ENCODE data around the gene PRKAG1.
A peak's percentile ranks its signal among the peaks of the same experiment; 100 is the strongest.

PRKAG1 gene

DNA sequence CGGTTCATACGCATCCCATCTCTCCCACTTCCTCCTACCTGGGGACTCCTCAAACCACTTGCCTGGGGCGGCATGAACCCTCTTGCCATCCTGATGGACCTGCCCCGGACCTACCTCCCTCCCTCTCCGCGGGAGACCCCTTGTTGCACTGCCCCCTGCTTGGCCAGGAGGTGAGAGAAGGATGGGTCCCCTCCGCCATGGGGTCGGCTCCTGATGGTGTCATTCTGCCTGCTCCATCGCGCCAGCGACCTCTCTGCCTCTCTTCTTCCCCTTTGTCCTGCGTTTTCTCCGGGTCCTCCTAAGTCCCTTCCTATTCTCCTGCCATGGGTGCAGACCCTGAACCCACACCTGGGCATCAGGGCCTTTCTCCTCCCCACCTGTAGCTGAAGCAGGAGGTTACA lies 36.8 kb downstream of the PRKAG1 start:
- no peak for DNase-seq (ENCODE audit: low read depth)

DNA sequence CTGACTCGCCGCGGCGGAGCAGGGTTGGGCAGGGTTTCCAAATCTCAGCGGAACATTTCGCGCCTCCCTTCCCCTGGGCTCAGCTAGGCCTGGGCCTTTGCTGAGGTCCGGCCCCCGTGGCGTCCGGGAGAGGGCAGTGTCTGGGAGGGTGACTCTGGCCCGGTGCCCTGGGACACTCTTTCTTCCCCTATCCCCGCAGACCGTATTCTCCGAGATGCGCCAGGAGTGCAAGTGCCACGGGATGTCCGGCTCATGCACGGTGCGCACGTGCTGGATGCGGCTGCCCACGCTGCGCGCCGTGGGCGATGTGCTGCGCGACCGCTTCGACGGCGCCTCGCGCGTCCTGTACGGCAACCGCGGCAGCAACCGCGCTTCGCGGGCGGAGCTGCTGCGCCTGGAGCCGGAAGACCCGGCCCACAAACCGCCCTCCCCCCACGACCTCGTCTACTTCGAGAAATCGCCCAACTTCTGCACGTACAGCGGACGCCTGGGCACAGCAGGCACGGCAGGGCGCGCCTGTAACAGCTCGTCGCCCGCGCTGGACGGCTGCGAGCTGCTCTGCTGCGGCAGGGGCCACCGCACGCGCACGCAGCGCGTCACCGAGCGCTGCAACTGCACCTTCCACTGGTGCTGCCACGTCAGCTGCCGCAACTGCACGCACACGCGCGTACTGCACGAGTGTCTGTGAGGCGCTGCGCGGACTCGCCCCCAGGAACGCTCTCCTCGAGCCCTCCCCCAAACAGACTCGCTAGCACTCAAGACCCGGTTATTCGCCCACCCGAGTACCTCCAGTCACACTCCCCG lies 37.4 kb downstream of the PRKAG1 start:
- no peak for DNase-seq (ENCODE audit: low read depth)

DNA sequence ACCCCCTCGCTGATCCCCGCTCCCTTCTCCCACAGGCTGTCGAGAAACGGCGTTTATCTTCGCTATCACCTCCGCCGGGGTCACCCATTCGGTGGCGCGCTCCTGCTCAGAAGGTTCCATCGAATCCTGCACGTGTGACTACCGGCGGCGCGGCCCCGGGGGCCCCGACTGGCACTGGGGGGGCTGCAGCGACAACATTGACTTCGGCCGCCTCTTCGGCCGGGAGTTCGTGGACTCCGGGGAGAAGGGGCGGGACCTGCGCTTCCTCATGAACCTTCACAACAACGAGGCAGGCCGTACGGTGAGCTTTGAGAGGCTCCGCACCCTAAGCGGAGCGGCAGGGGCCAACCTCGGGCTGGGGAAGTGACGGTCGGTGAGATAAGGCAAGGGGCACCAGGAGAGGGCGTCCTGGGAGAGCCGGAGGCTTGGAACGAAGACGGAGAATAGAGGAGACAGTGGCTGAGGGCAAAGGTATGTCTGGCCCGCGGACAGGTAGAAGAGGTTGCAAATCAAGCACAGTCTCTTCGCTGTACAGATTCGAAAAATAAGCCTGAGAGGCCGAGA lies 38.1 kb downstream of the PRKAG1 start:
- no peak for DNase-seq (ENCODE audit: low read depth)

- no peak for DNase-seq (ENCODE audit: low read depth)
Measured at GRCh38 chr12:48979602-48980388, 38.8 kb downstream of the PRKAG1 start.

DNA sequence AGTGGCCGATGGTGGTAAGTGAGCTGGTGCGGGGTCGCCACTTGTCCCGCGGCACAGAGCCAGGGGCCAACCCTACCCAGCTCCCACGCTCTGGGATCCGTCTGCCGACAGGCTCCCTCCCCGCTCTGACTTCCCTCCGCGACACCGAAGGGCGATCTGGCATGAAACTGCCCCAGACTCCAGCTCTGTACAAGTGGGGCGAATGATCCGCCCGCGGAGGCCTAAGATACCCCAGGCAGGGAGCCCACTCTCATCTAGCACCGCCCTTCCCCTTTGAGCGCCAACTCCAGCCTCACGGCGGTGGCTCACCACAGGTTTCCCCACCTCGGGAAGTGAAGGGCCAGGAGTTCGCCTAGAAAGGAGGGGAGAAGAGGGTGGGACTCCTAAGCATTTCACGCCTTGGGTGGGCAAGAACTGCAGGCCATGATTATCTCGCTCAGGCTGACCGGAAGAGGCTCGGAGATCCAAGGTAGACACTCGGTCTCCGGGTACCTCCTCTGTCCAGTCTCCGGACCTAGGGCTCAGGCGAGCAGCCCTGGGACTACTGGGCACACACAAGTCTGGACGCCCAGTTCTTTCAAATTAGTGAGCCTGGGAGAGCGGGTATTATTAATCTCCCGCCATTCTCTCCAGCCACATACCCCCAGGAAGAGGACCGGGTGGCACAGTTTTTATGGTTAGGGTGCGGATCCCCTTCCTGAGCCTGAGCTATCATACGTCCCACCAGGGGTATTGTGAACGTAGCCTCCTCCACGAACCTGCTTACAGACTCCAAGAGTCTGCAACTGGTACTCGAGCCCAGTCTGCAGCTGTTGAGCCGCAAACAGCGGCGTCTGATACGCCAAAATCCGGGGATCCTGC lies 39.6 kb downstream of the PRKAG1 start:
- no peak for DNase-seq (ENCODE audit: low read depth)

- DNase-seq (ENCODE audit: low read depth) = no peak
Measured at GRCh38 chr12:48978291-48978740, 40.3 kb downstream of the PRKAG1 start, which contains the start of gene WNT1. Gene WNT1, plus strand, starts transcription at chr12:48978322. Its CDS starts 329 bp downstream, at chr12:48978651.

- DNase-seq (ENCODE audit: low read depth) = peak; percentile 58
Measured at GRCh38 chr12:48977290-48978281, 41.0 kb downstream of the PRKAG1 start.

DNA sequence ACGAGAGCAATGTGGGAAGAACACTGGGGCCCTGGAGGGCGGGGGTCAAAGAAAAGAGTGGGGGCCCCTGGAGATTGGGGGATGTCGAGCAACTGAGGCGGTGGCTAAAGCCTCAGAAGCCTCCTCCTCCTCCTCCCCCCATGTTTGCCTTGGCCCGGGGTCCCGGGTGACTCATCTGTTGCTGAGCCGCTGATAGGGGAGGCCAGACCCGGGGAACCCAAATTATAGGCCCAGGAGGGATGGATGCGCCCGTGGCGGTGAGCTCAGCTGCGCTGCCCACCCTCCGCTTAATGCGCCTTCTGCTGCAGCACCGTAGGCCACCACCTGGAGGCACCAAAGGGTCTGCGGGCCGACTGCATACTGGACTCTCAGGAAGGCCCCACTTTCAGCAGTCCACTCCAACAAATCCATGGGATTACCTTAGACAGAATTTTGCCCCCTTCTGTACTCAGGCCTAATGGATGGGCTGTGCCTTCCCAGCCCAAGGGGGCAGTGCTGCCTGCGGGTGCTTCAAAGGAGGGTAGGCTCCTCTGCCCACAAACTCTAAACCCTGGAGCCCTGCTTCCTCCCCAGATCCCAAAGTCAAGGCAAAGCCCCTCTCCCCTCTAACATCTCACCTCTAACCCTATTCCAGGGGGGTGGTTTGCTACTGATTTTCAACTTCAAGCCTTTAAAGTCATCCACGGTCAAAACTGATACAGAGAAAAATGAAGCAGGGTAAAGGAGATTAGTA lies 44.5 kb downstream of the PRKAG1 start:
- no peak for DNase-seq (ENCODE audit: low read depth)

DNA sequence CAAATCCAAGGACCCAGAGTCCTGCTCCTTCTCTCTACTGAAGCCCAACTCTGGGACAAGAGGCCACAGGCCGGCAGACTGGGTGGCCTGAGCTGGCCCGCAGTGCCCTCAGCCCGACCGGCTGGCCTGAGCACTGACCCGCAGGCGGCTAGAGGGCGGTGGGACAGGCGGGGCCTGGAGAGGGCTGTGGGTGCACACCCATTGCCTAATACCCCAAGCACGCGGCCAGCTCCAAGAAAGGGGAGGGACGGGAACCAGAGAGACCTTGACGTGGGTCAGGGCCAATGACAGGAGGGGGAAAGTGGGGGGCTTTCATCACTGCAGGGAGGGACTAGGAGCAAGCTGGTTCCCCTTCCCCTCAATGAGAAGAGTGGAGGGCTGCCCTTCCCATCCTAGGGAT lies 45.0 kb downstream of the PRKAG1 start:
- DNase-seq (ENCODE audit: low read depth) = no peak

DNA sequence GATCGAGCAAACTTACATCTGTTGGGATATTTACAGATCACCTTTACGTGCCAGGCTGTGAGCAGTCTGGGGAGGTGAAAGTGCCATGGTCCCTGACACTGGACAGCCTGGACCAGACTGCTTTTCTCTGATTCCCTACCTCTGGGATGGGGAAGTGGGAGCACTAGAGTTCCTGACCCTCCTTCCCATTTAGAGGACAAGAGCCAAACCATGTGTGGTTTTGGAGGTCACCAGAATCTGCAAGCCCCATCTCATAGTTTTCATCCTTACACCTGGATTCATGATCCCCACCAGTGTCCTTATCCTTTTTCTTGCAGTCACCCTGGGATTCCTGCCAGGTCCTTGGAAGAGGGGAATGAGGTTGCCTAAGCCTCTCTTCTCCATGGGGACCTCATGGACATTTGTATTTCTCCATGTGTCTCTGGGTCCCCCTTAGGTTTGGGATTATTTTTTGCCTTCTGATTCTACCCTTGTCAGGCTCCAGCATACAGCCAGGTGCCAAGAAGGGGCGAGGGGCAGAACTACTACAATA lies 45.6 kb downstream of the PRKAG1 start:
- no peak for DNase-seq (ENCODE audit: low read depth)

DNA sequence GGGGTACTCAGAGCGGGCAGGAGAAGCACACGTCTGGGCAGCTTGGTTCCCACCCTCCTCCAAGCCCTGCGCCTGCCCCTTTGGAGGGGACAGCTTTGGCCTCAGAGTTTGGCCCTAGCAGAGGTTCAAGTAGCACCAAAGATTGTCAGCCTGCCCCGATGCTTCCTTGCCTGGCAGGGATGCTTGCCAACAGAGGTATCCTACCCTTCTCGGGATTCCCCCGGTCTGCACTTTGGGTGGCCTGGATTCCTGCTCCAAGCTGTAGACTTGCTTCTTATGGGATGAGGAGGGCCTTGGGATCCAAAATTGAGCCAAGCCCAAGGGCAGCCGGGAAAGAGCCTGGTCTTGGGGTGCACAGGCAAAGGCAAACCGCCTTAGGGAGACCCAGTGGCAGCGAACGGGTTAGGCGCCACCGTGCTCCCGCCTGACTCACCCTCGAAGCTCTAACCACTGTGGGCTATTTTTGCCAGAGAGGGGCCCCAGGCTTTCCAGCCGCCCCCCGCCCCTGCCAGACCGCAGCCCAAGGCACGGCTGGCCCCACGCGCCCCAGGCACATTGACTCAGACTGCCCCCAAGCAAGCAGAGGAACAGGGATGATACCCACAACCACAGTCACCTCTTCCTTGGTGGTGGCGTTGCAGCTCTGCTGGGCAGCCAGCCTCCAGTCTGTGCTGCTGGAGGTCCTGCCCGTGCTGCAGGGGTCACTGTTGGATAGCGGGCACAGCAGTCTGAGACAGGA lies 46.2 kb downstream of the PRKAG1 start:
- no peak for DNase-seq (ENCODE audit: low read depth)

DNA sequence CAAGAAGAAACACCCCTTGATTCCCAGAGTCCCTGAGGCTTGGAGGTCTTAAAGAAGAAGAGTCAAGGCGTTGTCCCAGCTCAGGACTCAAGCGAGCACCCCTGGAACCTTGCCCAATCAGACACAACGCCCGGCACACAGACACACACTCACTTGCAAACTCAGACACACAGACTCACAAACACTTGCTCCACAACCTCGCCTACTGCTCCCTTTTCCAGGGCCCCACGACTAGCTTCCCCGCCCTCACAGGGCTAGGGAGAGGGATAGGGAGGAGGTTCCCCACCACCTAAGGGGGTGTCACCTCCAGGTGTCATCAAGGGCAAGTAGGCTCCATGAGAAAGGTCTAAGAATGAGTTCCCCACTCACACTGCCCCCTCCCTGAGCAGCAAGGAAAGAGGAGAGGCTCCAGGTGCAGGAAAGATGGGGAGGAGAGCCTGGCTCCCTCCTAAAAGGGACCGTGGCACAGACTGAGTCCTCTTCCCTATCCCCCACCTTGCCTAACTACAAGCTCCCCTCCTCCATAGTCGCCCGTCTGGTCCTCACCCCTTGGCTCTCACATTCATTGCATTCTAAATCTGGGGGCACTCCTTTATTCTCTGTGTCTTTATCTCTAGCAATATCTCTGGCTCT lies 47.8 kb downstream of the PRKAG1 start:
- DNase-seq (ENCODE audit: low read depth) = no peak

DNA sequence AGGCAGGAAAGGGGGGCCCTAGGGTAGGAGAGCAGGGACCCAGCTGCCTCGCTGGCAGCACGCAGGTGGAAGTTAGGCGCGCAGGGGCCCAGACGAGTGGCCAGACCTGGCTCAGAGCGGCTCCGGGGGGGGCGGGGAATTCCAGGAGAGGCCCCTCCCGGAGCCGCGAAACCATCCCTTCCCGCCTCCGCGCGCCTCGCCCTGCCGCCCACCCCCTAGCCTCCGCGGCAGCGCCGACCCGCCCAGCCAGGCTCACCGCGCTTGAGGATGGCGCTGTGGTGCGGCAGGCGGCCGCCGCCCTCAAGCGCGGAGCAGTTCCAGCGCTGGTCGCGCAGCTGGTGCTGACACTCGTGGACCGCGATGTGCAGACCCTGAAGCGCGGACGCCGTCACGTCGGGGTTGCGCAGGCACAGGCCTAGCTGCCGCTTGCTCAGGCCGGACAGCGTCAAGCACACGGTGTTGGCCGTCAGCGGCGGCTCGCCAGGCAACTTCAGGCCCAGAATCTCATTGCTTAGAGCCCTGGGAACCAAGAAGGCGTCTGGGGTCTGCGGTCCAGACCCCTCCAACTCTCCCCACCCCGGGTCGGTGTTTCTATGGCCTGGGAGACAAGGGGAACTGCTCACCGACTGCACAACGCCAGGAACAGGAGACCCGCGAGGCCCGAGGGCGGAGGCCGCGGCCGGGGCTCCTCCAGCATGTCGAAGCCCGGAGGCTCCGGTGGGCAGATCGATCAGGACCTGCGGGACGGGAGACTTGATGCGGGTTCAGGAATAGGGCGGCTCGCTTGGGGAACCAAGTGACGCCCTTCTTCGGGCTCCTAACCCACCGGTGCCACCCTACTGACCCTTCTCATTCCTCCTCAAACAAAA lies 48.5 kb downstream of the PRKAG1 start:
- DNase-seq (ENCODE audit: low read depth) = no peak

DNA sequence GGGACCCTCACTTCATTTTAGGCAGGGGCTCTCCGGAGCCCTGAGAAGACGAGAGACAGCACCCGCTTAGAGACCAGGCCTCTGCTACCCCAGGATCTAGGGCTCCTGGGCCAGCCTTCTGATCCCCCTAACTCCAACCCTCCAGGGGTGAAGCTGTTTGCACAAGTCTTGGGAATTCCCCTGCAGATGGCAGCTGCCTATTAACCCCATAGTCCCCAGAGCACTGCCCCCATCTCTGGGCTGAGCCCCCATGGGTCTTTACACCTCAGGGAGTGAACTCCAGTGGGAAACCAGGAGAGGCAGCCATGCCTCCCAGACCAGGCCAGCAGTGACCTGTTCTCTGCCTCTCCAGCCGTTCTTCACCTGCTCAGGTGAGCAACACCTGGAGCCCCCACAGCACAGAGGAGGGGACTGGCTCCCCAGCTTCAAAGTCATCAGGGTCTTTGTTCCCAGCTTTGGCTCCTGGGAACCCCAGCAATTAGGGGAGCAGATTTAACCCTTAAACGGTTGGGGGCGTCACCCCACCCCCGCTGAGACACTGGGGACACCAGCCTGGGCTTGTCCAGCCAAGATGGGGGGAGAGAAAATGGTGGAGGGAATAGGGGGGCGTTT lies 49.3 kb downstream of the PRKAG1 start:
- DNase-seq (ENCODE audit: low read depth) = no peak

GRCh38 chr12:48968467-48968866 lies 50.1 kb downstream of the PRKAG1 start:
- no peak for DNase-seq (ENCODE audit: low read depth)

GRCh38 chr12:48967991-48968390 lies 50.6 kb downstream of the PRKAG1 start:
- no peak for DNase-seq (ENCODE audit: low read depth)

All from stimulated activated CD8-positive, alpha-beta memory T cell treated with anti-CD3 and anti-CD28 coated beads, Interleukin-15, amount 100 ng/mL, for 1 hour (primary cell).